ENCODE results near the gene KRT6A.

GRCh38 chr12:52517005-52517835 lies 24.2 kb upstream of the KRT6A start:
- TF ChIP-seq CTCF (IDR thresholded peaks at IDR 0.05): no peak
- no peak for TF ChIP-seq EZH2 (IDR thresholded peaks at IDR 0.05; ENCODE audit: borderline replicate concordance, insufficient read depth, low read depth, low read length, poor library complexity, severe bottlenecking)

Measured in B cell (primary cell).